ENCODE measurements around the gene SWI5.

Gene SWI5

GRCh38 chr9:128244091-128244836 is 31.8 kb upstream of the SWI5 start:
- H3K4me1 ChIP-seq = peaks cover 52% of the 10 kb centered on the region
- peak overlapping the region; percentile 89 for H3K4me2 ChIP-seq
- no peaks in the 10 kb centered on the region for H3K9me3 ChIP-seq
- peak overlapping the region; percentile 63 for H3K9ac ChIP-seq
- peak overlapping the region; percentile 91 for H3K27ac ChIP-seq
- no peaks in the 10 kb centered on the region for H4K20me1 ChIP-seq
- H3K27me3 ChIP-seq = no peaks in the 10 kb centered on the region
- no peaks in the 10 kb centered on the region for H3K36me3 ChIP-seq
- peak overlapping the region; percentile 45 for H3K4me3 ChIP-seq
- no peak for TF ChIP-seq Cebpa-rat (IDR thresholded peaks at IDR 0.05)

DNA sequence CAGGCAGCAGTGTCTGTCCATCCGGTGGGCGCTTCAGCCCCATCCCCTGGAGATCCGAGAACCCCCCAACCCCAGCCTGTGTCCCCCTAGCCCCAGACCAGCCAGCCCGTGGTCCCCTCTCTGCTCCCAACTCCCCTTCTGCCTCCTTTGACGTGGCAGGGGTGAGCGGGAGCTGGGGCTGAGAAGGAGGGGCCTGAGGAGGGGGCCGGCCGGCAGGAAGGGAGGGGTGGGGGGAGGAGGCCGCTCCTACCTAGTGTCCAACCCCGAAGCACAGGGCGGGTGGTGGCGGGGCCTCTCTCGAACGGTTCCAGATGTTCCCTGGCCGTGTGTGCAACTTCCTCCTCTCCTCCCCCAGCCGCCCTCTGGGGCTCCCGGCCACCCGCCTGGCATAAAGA is 31.2 kb upstream of the SWI5 start:
- Histone ChIP-seq H3K9ac (peak overlapping the region; percentile 69), H3K36me3 (no peaks in the 10 kb centered on the region), H4K20me1 (no peaks in the 10 kb centered on the region), H3K4me2 (peak overlapping the region; percentile 89), H3K4me1 (peaks cover 54% of the 10 kb centered on the region), H3K27me3 (no peaks in the 10 kb centered on the region), H3K9me3 (no peaks in the 10 kb centered on the region), H3K4me3 (peak overlapping the region; percentile 45), H3K27ac (peak overlapping the region; percentile 91)
- no peak for TF ChIP-seq Cebpa-rat (IDR thresholded peaks at IDR 0.05)

GRCh38 chr9:128245421-128246151 is 30.5 kb upstream of the SWI5 start:
- TF ChIP-seq Cebpa-rat (IDR thresholded peaks at IDR 0.05) = no peak
- H4K20me1 ChIP-seq = no peaks in the 10 kb centered on the region
- no peaks in the 10 kb centered on the region for H3K27me3 ChIP-seq
- H3K9ac ChIP-seq = peak overlapping the region; percentile 69
- H3K4me1 ChIP-seq = peaks cover 58% of the 10 kb centered on the region
- H3K9me3 ChIP-seq = no peaks in the 10 kb centered on the region
- H3K4me2 ChIP-seq = peak overlapping the region; percentile 89
- no peaks in the 10 kb centered on the region for H3K36me3 ChIP-seq
- peak overlapping the region; percentile 91 for H3K27ac ChIP-seq
- no peak overlapping the region for H3K4me3 ChIP-seq

GRCh38 chr9:128246471-128246870 is 29.6 kb upstream of the SWI5 start:
- Histone ChIP-seq H3K4me3 (no peak overlapping the region), H3K27me3 (peaks cover 5% of the 10 kb centered on the region; the same call in 1 of the 2 replicates), H3K4me2 (peak overlapping the region; percentile 89), H4K20me1 (no peaks in the 10 kb centered on the region), H3K27ac (peak overlapping the region; percentile 91), H3K36me3 (no peaks in the 10 kb centered on the region), H3K9me3 (no peaks in the 10 kb centered on the region), H3K4me1 (peaks cover 58% of the 10 kb centered on the region), H3K9ac (peak overlapping the region; percentile 69)
- TF ChIP-seq Cebpa-rat (IDR thresholded peaks at IDR 0.05) = no peak

DNA sequence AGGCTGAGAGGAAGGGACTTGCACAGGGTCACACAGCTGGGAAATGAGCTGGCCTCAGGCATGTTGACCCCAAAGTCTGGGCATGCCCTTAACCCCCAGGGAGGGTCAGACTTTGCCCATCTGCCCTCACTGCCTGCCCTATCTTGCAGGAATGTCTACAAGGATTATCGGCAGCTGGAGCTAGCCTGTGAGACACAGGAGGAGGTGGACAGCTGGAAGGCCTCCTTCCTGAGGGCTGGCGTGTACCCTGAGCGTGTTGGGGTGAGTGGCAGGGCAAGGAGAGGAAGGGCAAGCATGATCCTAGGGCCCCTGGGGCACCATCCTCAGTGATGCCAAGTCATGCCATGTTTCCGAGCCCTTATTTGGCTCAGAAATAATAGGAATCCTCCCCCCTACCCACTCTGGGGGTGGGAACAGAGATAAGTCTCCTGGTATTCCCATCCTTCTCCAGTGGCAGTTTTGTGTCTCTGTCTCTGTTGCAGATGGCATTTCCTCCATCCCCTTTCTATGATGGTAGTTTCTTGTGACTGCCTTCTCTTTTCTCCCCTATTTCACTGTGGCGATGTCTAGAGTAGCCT is 28.8 kb upstream of the SWI5 start:
- H3K4me3 ChIP-seq = no peak overlapping the region
- no peak overlapping the region for H3K4me2 ChIP-seq
- 0 out of 2 replicates have a peak overlapping the region, but pooled peaks have one; percentile 5 for H3K27ac ChIP-seq
- peaks cover 58% of the 10 kb centered on the region for H3K4me1 ChIP-seq
- H3K36me3 ChIP-seq = no peaks in the 10 kb centered on the region
- no peak overlapping the region for H3K9ac ChIP-seq
- peaks cover 4% of the 10 kb centered on the region; the same call in 1 of the 2 replicates for H4K20me1 ChIP-seq
- peaks cover 12% of the 10 kb centered on the region; the same call in 1 of the 2 replicates for H3K27me3 ChIP-seq
- H3K9me3 ChIP-seq = no peaks in the 10 kb centered on the region
- TF ChIP-seq Cebpa-rat (IDR thresholded peaks at IDR 0.05) = no peak

DNA sequence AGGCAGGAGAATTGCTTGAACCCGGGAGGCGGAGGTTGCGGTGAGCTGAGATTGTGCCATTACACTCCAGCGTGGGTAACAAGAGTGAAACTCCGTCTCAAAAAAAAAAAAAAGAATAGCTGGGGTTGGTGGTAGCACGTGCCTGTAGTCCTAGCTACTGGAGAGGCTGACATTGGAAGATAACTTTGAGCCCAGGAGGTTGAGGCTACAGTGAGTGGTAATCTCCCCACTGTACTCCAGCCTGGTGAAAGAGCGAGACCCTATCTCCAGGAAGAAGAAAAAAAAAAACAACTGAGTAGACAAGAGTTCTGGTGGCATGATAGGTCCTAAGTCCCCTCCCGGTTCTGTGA is 26.5 kb upstream of the SWI5 start:
- no peak overlapping the region for H3K27ac ChIP-seq
- no peak overlapping the region; the same call in 1 of the 2 replicates for H3K4me2 ChIP-seq

DNA sequence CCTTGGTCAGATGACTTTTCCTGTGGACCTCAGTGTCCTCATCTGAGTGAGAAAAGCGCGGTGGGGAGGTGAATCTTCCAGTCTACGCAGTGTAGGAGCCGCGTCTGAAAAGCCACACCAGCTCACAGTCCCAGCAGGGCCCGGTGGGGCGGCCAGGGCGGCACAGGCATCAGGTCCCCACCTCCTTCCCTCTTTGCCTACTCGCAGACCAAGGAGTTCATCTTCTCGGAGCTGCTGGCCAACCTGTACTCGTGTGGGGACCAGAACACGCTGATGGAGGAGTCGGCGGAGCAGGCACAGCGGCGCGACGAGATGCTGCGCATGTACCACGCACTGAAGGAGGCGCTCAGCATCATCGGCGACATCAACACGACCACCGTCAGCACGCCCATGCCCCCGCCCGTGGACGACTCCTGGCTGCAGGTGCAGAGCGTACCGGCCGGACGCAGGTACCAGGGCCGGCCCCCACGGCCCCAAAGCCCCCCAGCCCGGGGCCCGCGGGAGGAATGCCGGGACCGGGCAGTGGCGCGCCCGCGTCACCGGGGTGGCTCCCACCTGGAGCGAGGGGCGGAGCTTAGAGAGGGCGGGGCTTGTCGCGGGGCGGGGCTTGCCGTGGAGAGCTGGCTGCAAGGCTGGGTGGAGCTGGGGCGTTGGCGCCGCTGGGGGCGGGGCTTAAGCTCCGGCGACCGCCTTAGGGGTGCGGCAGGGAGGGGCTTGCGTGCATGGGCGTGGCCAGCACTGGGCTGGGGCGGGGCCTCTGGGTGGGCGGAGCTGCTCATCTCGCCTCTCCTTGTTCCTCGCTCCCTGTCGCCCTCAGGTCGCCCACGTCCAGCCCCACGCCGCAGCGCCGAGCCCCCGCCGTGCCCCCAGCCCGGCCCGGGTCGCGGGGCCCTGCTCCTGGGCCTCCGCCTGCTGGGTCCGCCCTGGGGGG is 25.9 kb upstream of the SWI5 start:
- H3K27me3 ChIP-seq = peaks cover 12% of the 10 kb centered on the region; the same call in 1 of the 2 replicates
- peak overlapping the region; percentile 81 for H3K9ac ChIP-seq
- H3K9me3 ChIP-seq = no peaks in the 10 kb centered on the region
- 0 out of 2 replicates have a peak, but pooled peaks cover 13% of the 10 kb centered on the region for H3K36me3 ChIP-seq
- peak overlapping the region; percentile 100 for H3K4me2 ChIP-seq
- peaks cover 18% of the 10 kb centered on the region; the same call in 1 of the 2 replicates for H4K20me1 ChIP-seq
- peak overlapping the region; percentile 79 for H3K27ac ChIP-seq
- TF ChIP-seq Cebpa-rat (IDR thresholded peaks at IDR 0.05) = no peak
- peak overlapping the region; percentile 80 for H3K4me3 ChIP-seq
- peaks cover 53% of the 10 kb centered on the region for H3K4me1 ChIP-seq

More for the DNA sequence above, 26.5 kb upstream of the SWI5 start:
- Histone ChIP-seq H3K27me3 (peaks cover 12% of the 10 kb centered on the region; the same call in 1 of the 2 replicates), H4K20me1 (peaks cover 18% of the 10 kb centered on the region; the same call in 1 of the 2 replicates), H3K9ac (no peak overlapping the region), H3K4me3 (no peak overlapping the region), H3K36me3 (0 out of 2 replicates have a peak, but pooled peaks cover 10% of the 10 kb centered on the region), H3K4me1 (peaks cover 56% of the 10 kb centered on the region), H3K9me3 (no peaks in the 10 kb centered on the region)
- TF ChIP-seq Cebpa-rat (IDR thresholded peaks at IDR 0.05) = no peak

- Histone ChIP-seq H3K9me3 (no peaks in the 10 kb centered on the region), H3K4me3 (peak overlapping the region; percentile 80), H3K9ac (peak overlapping the region; percentile 81), H3K4me2 (peak overlapping the region; percentile 100), H3K36me3 (peaks cover 22% of the 10 kb centered on the region; the same call in 1 of the 2 replicates), H4K20me1 (peaks cover 25% of the 10 kb centered on the region), H3K4me1 (peaks cover 43% of the 10 kb centered on the region), H3K27ac (peak overlapping the region; percentile 79), H3K27me3 (peaks cover 12% of the 10 kb centered on the region; the same call in 1 of the 2 replicates)
- no peak for TF ChIP-seq Cebpa-rat (IDR thresholded peaks at IDR 0.05)
These were observed 25.0 kb upstream of the SWI5 start for GRCh38 chr9:128250839-128251731.

All from BLaER1 (cell line).